Measurements from ENCODE around the gene FOXP4. TPM values are rescaled to one million over a fixed set of nuclear protein-coding genes. Genes with fewer than 3 reads are reported as not detected.

The FOXP4 gene
- polyA plus RNA-seq, 1 experiment: 1.9 TPM

GRCh38 chr6:41630946-41631345, 84.8 kb downstream of the FOXP4 start:
- no peak for TF ChIP-seq CTCF (IDR thresholded peaks at IDR 0.05; ENCODE audit: low read depth, low read length)
- DNase-seq (ENCODE audit: low read depth, low spot score): no peak
- Histone ChIP-seq H3K9me3 (ENCODE audit: control insufficient read depth, insufficient read depth, low read length) (no peaks in the 10 kb centered on the region), H3K27ac (ENCODE audit: low read depth, low read length) (no peak overlapping the region), H3K27me3 (ENCODE audit: control insufficient read depth, insufficient read depth, low read length) (peaks cover 52% of the 10 kb centered on the region), H3K4me3 (ENCODE audit: low read depth, low read length) (no peak overlapping the region)
- ChIA-PET CTCF (interaction anchor here (1.1 to 1.2 kb wide), 2 partner anchors 28 to 206 kb away, joined by 3 read pairs; no protein-coding TSS in a partner anchor), POLR2A (interaction anchor here (0.6 kb wide), 1 partner anchor 83 kb away, joined by 3 read pairs; no protein-coding TSS in a partner anchor)

GRCh38 chr6:41633056-41633634, 87.0 kb downstream of the FOXP4 start:
- ChIA-PET CTCF (interaction anchor here (2.0 kb wide), 1 partner anchor 30 kb away, joined by 7 read pairs; no protein-coding TSS in a partner anchor), POLR2A (interaction anchor here (0.7 kb wide), 1 partner anchor 117 kb away, joined by 4 read pairs; no protein-coding TSS in a partner anchor)
- DNase-seq (ENCODE audit: low read depth, low spot score): no peak
- Histone ChIP-seq H3K27me3 (ENCODE audit: control insufficient read depth, insufficient read depth, low read length) (peaks cover 62% of the 10 kb centered on the region), H3K9me3 (ENCODE audit: control insufficient read depth, insufficient read depth, low read length) (no peaks in the 10 kb centered on the region; the same call in 1 of the 2 replicates), H3K27ac (ENCODE audit: low read depth, low read length) (no peak overlapping the region), H3K4me3 (ENCODE audit: low read depth, low read length) (no peak overlapping the region)
- TF ChIP-seq CTCF (IDR thresholded peaks at IDR 0.05; ENCODE audit: low read depth, low read length): no peak

- CTCF ChIA-PET: interaction anchor here (1.8 kb wide), 1 partner anchor 32 kb away, joined by 8 read pairs; no protein-coding TSS in a partner anchor
- no peak overlapping the region for H3K27ac ChIP-seq (ENCODE audit: low read depth, low read length)
- DNase-seq (ENCODE audit: low read depth, low spot score): no peak
- no peak overlapping the region for H3K4me3 ChIP-seq (ENCODE audit: low read depth, low read length)
- H3K27me3 ChIP-seq (ENCODE audit: control insufficient read depth, insufficient read depth, low read length): peaks cover 73% of the 10 kb centered on the region
- H3K9me3 ChIP-seq (ENCODE audit: control insufficient read depth, insufficient read depth, low read length): no peaks in the 10 kb centered on the region; the same call in 1 of the 2 replicates
- POLR2A ChIA-PET: no interaction called here
- no peak for TF ChIP-seq CTCF (IDR thresholded peaks at IDR 0.05; ENCODE audit: low read depth, low read length)
These were observed 88.5 kb downstream of the FOXP4 start for GRCh38 chr6:41634657-41635056.

- no peak overlapping the region for H3K4me3 ChIP-seq (ENCODE audit: low read depth, low read length)
- ChIA-PET CTCF (interaction anchor here (1.8 kb wide), 1 partner anchor 32 kb away, joined by 8 read pairs; no protein-coding TSS in a partner anchor), POLR2A (no interaction called here)
- H3K27me3 ChIP-seq (ENCODE audit: control insufficient read depth, insufficient read depth, low read length): peaks cover 75% of the 10 kb centered on the region
- H3K27ac ChIP-seq (ENCODE audit: low read depth, low read length): no peak overlapping the region
- H3K9me3 ChIP-seq (ENCODE audit: control insufficient read depth, insufficient read depth, low read length): no peaks in the 10 kb centered on the region; the same call in 1 of the 2 replicates
- TF ChIP-seq CTCF (IDR thresholded peaks at IDR 0.05; ENCODE audit: low read depth, low read length): no peak
- no peak for DNase-seq (ENCODE audit: low read depth, low spot score)
These were observed 89.2 kb downstream of the FOXP4 start for GRCh38 chr6:41635365-41635764.

GRCh38 chr6:41636833-41637193, 90.6 kb downstream of the FOXP4 start:
- no peak overlapping the region for H3K27ac ChIP-seq (ENCODE audit: low read depth, low read length)
- ChIA-PET CTCF (interaction anchor here (0.6 to 1.1 kb wide), 3 partner anchors 34 to 57 kb away, joined by 3 to 4 read pairs (median 4); no protein-coding TSS in a partner anchor), POLR2A (no interaction called here)
- DNase-seq (ENCODE audit: low read depth, low spot score): no peak
- no peaks in the 10 kb centered on the region; the same call in 1 of the 2 replicates for H3K9me3 ChIP-seq (ENCODE audit: control insufficient read depth, insufficient read depth, low read length)
- no peak overlapping the region for H3K4me3 ChIP-seq (ENCODE audit: low read depth, low read length)
- TF ChIP-seq CTCF (IDR thresholded peaks at IDR 0.05; ENCODE audit: low read depth, low read length): no peak
- peaks cover 82% of the 10 kb centered on the region for H3K27me3 ChIP-seq (ENCODE audit: control insufficient read depth, insufficient read depth, low read length)
